ENCODE measurements around the gene CABP5. TPM values are rescaled to one million over a fixed set of nuclear protein-coding genes. Genes with fewer than 3 reads are reported as not detected.

CABP5 gene
- total RNA-seq, 1 donor from 2014 or later: not detected

DNA sequence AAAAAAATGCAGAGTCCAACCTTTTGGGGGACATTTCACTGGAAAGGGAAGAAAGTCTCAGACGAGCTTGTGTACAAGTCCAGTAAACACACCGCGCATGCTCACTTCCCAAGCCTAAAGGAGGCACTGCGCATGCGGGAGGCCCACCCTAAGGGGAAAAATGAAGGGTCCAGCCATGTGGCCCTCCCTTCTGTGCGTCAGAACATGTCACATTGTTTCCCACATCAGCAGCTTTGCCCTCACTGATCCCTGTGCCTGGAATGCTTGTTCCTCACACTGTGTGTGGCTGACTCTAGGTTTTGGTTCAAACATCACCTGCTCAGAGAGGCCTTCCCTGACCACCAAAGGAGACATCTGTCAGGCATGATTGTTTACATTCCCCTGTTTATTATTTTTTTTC, 45.1 kb downstream of the CABP5 start:
- DNase-seq (ENCODE audit: low spot score): no peak
- no peak overlapping the region for H3K4me3 Mint-ChIP-seq (ENCODE audit: unreplicated experiment)
- H3K9me3 Mint-ChIP-seq (ENCODE audit: unreplicated experiment): no peaks in the 10 kb centered on the region
- TF ChIP-seq, protein P1, sequence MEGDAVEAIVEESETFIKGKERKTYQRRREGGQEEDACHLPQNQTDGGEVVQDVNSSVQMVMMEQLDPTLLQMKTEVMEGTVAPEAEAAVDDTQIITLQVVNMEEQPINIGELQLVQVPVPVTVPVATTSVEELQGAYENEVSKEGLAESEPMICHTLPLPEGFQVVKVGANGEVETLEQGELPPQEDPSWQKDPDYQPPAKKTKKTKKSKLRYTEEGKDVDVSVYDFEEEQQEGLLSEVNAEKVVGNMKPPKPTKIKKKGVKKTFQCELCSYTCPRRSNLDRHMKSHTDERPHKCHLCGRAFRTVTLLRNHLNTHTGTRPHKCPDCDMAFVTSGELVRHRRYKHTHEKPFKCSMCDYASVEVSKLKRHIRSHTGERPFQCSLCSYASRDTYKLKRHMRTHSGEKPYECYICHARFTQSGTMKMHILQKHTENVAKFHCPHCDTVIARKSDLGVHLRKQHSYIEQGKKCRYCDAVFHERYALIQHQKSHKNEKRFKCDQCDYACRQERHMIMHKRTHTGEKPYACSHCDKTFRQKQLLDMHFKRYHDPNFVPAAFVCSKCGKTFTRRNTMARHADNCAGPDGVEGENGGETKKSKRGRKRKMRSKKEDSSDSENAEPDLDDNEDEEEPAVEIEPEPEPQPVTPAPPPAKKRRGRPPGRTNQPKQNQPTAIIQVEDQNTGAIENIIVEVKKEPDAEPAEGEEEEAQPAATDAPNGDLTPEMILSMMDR (IDR thresholded peaks at IDR 0.05; ENCODE audit: unreplicated experiment): no peak
- H3K27me3 Mint-ChIP-seq (ENCODE audit: unreplicated experiment): peaks cover 1% of the 10 kb centered on the region
- H3K36me3 Mint-ChIP-seq (ENCODE audit: low read depth, unreplicated experiment): no peaks in the 10 kb centered on the region
- H3K27ac Mint-ChIP-seq (ENCODE audit: unreplicated experiment): no peak overlapping the region
- H3K4me1 Mint-ChIP-seq (ENCODE audit: unreplicated experiment): no peaks in the 10 kb centered on the region

DNA sequence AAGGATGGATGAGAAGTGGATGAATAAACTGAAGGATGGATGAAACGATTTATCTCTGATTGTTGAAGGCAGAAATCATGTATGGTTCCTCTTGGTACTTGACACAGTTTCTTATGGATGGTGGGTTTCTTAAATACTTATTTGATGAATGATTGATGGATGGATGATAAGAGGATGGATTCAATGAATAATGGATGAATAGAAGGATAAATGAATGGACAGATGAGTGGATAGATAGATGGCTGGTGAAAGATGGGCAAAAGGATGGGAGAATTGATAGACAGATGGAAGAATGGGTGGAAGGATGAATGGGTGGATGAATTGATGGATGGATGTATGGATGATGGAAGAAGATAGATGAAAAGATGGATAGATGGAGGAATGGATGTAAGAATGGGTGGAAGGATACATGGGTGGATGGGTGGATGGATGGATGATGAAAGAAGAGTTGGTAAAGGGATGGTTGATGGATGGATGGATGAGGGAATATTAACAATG, 47.6 kb downstream of the CABP5 start:
- Mint-ChIP-seq H3K4me3 (ENCODE audit: unreplicated experiment) (no peak overlapping the region), H3K27me3 (ENCODE audit: unreplicated experiment) (no peaks in the 10 kb centered on the region), H3K36me3 (ENCODE audit: low read depth, unreplicated experiment) (no peaks in the 10 kb centered on the region), H3K9me3 (ENCODE audit: unreplicated experiment) (no peaks in the 10 kb centered on the region), H3K4me1 (ENCODE audit: unreplicated experiment) (no peaks in the 10 kb centered on the region), H3K27ac (ENCODE audit: unreplicated experiment) (no peak overlapping the region)
- TF ChIP-seq, protein P1 (IDR thresholded peaks at IDR 0.05; ENCODE audit: unreplicated experiment): no peak
- DNase-seq (ENCODE audit: low spot score): no peak

DNA sequence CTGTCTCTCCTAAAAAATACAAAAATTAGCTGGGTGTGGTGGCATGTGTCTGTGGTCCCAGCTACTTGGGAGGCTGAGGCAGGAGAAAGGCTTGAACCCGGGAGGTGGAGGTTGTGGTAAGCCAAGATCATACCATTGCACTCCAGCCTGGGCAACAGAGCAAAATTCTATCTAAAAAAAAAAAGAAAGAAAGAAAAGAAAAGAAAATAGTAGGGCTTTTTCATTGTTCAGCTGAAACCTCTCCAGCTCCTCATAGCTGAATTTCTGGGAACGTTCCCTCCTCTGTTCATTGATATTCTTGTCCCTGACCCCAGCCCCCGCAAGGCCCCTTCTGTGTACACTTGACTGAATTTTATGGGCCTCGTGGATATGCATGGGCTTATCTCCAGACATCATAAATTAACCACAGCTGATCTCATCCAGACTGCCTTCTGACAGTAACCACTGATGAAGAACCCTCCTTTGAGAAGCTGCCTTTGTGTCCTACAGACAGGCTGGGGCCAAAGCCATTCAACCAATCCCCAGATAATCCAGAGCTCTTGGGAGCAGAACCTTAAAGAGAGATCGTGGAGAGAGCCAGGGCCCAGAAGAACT, 49.6 kb downstream of the CABP5 start, which contains the start of gene ELSPBP1:
Gene ELSPBP1, plus strand, starts transcription at position 424 of the 594 bp plus-strand sequence. CDS start 14,036 bp downstream, outside the sequence.
- Mint-ChIP-seq H3K27ac (ENCODE audit: unreplicated experiment) (no peak within 1 kb of the TSS), H3K4me3 (ENCODE audit: unreplicated experiment) (no peak within 1 kb of the TSS), H3K36me3 (ENCODE audit: low read depth, unreplicated experiment) (no peaks in the 10 kb centered on the region), H3K4me1 (ENCODE audit: unreplicated experiment) (no peaks in the 10 kb centered on the region), H3K27me3 (ENCODE audit: unreplicated experiment) (no peaks in the 10 kb centered on the region), H3K9me3 (ENCODE audit: unreplicated experiment) (no peaks in the 10 kb centered on the region)
- no peak for DNase-seq (ENCODE audit: low spot score)
- TF ChIP-seq, protein P1 (IDR thresholded peaks at IDR 0.05; ENCODE audit: unreplicated experiment): no peak

DNA sequence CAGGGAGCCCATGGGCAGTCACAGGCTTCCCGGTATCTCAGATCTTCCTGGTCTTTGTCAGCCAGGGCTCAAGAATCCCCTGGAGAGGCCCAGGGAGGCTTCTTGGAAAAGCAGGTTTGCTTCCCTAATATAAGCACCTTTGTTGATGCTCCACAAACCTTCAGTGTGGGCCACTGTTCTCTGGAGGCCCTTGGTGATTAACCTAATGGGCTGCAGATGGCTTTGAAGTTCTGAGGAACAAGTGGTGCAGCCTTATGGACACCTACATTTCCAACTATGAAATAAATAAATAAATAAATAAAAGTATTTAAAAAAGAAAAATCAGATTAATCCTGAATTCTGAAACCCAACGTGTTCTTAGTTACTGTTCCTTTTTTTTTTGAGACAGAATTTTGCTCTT, 51.8 kb downstream of the CABP5 start, which contains the start of gene BSPH1:
Gene BSPH1, minus strand, starts transcription at position 101 of the 400 bp plus-strand sequence. Its CDS starts 89 bp downstream, at position 12.
- Mint-ChIP-seq H3K4me3 (ENCODE audit: unreplicated experiment) (no peak within 1 kb of the TSS), H3K27me3 (ENCODE audit: unreplicated experiment) (no peaks in the 10 kb centered on the region), H3K9me3 (ENCODE audit: unreplicated experiment) (no peaks in the 10 kb centered on the region), H3K36me3 (ENCODE audit: low read depth, unreplicated experiment) (no peaks in the 10 kb centered on the region), H3K27ac (ENCODE audit: unreplicated experiment) (no peak within 1 kb of the TSS), H3K4me1 (ENCODE audit: unreplicated experiment) (no peaks in the 10 kb centered on the region)
- TF ChIP-seq, protein P1 (IDR thresholded peaks at IDR 0.05; ENCODE audit: unreplicated experiment): no peak
- no peak for DNase-seq (ENCODE audit: low spot score)

DNA sequence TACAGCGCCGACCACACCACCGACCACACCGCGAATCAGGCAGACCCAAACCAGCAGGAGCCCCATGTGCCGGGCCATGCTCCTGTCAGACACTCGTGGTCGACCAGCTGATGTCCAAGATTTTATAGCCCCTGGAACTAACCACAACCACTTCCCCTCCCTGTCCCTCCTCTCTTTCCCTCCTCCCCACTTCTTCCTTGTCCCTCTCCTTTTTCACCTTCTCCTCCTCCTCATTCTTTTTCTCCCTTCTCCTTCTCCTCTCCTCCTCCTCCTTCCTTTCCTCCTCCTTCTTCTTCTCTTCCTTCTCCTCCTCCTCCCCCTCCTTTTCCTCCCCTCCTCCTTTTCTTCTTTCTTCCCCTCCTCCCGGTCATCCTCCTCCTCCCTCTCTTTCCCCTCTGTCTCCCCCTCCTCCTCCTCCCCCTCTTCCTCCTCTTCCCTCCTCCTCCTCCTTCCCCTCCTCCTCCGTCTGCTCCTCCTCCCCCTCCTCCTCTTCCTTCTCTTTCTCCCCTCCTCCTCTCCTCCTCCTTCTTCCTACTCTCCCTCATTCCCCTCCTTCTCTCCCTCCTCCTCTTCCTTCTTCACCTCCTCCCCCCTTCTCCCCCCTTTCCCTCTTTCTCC, 52.6 kb downstream of the CABP5 start:
- Mint-ChIP-seq H3K4me3 (ENCODE audit: unreplicated experiment) (no peak overlapping the region), H3K9me3 (ENCODE audit: unreplicated experiment) (no peaks in the 10 kb centered on the region), H3K36me3 (ENCODE audit: low read depth, unreplicated experiment) (no peaks in the 10 kb centered on the region), H3K4me1 (ENCODE audit: unreplicated experiment) (no peaks in the 10 kb centered on the region), H3K27me3 (ENCODE audit: unreplicated experiment) (no peaks in the 10 kb centered on the region), H3K27ac (ENCODE audit: unreplicated experiment) (no peak overlapping the region)
- TF ChIP-seq, protein P1 (IDR thresholded peaks at IDR 0.05; ENCODE audit: unreplicated experiment): no peak
- no peak for DNase-seq (ENCODE audit: low spot score)

Measured in endothelial cell (in vitro differentiated cells).